HG02852 (cell line): ENCODE measurements around the gene SENP5.

Experiments used
- ATAC-seq: cut with Tn5 transposase; IDR thresholded peaks from one replicate; pipeline ENCODE4 v1.9.1; 2021; ENCODE audit warnings: mild to moderate bottlenecking, moderate library complexity; ENCODE audit not compliant: unreplicated experiment

The SENP5 gene

GRCh38 chr3:196875258-196875657, 7.5 kb downstream of the SENP5 start:
- ATAC-seq: no peak

- ATAC-seq: peak; percentile 52
Observed at GRCh38 chr3:196883361-196883760, 15.6 kb downstream of the SENP5 start.

GRCh38 chr3:196886144-196886543, 18.4 kb downstream of the SENP5 start:
- ATAC-seq: no peak

GRCh38 chr3:196889844-196890708, 22.4 kb downstream of the SENP5 start:
- no peak for ATAC-seq

- no peak for ATAC-seq
Observed at GRCh38 chr3:196894557-196895295, 27.0 kb downstream of the SENP5 start.

GRCh38 chr3:196896229-196896628, 28.5 kb downstream of the SENP5 start:
- ATAC-seq: no peak

GRCh38 chr3:196901768-196902167, 34.0 kb downstream of the SENP5 start:
- ATAC-seq: no peak

GRCh38 chr3:196902296-196902695, 34.6 kb downstream of the SENP5 start:
- ATAC-seq: no peak

- ATAC-seq: no peak
Observed at GRCh38 chr3:196903740-196904139, 36.0 kb downstream of the SENP5 start.

GRCh38 chr3:196914866-196915265, 47.1 kb downstream of the SENP5 start:
- ATAC-seq: no peak

GRCh38 chr3:196915375-196915774, 47.7 kb downstream of the SENP5 start:
- ATAC-seq: no peak

GRCh38 chr3:196916221-196916620, 48.5 kb downstream of the SENP5 start:
- ATAC-seq: no peak

GRCh38 chr3:196916995-196917394, 49.3 kb downstream of the SENP5 start:
- ATAC-seq: no peak

GRCh38 chr3:196918968-196919367, 51.2 kb downstream of the SENP5 start:
- ATAC-seq: no peak

GRCh38 chr3:196920733-196921132, 53.0 kb downstream of the SENP5 start:
- no peak for ATAC-seq

GRCh38 chr3:196927571-196928453, 60.1 kb downstream of the SENP5 start:
- no peak for ATAC-seq

GRCh38 chr3:196931157-196931556, 63.4 kb downstream of the SENP5 start:
- no peak for ATAC-seq

GRCh38 chr3:196931828-196932587, 64.3 kb downstream of the SENP5 start:
- no peak for ATAC-seq

GRCh38 chr3:196932600-196932999, 64.9 kb downstream of the SENP5 start:
- no peak for ATAC-seq

GRCh38 chr3:196936288-196936687, 68.6 kb downstream of the SENP5 start:
- ATAC-seq: no peak
